ENCODE data around the gene POP4.
"Not testable (repeated sequence)": the region's sequence is repeated elsewhere in the genome, so short reads cannot be mapped to it uniquely, and the experiment has no call there.

Gene POP4

GRCh38 chr19:29612801-29613595 lies 6.9 kb downstream of the POP4 start:
- no peak for DNase-seq

DNA sequence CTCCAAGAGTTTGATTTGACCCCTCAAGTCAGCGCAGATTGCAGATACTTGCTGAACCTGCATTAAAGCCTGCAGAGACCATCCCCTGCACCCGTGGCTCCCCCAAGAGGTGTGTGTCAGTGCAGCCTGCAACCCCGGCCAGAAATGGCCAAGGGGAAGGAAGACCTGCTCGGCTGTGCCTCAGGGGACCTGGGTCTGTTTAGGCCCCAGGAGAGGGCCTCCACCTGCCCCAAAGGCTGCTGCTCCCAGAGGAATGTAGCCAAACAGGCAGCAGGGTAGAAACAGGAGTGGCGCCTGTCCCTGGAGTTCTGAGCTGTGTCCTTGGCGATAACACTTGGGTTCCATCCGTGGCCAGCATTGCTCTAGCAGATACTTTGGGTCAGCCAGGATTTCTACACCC lies 8.0 kb downstream of the POP4 start:
- no peak for DNase-seq

GRCh38 chr19:29614780-29615179 lies 8.7 kb downstream of the POP4 start:
- DNase-seq, result no peak

- DNase-seq, result no peak
These were observed 9.9 kb downstream of the POP4 start for GRCh38 chr19:29615891-29616425.

DNA sequence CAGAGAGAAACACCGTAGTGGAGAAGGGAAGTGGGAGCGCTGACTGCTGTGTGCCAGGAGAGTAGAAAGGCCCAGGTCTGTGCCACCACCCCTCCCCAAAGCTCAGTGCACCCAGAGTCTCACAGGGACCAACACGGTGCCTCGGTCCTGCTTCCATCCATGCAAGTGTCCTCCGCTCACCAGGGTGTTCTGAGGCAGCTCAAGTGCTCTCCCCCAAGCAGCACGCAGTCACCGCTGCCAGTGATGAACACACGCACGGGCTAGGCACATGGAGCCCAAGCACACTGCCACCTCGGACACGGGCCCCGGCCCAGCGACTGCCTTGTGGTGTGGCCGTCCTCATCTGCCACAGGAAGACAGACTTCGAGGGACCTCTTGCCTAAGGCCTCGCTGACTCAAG lies 10.5 kb downstream of the POP4 start:
- no peak for DNase-seq

- no peak for DNase-seq
These were observed 11.5 kb downstream of the POP4 start for GRCh38 chr19:29617366-29618266.

DNA sequence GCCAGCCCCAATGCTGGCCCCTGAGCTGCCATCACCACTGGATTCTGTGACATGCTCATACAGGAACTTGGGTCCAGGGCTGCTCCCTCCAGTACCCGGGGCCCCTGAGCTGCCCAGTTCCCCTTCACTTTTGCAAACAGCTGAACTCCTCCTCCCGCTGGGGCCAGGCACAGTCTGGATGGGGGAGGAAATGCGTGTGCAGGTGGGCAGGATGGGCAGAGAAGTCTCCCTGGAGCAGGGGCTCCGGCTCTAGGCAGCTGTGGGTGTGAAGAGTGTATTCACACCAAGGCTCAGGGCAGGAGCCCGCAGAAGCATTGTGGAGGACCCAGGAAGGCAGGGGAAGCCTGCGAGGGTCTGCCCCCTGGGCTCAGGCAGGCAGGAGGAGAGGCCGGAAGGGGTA lies 12.4 kb downstream of the POP4 start:
- no peak for DNase-seq

DNA sequence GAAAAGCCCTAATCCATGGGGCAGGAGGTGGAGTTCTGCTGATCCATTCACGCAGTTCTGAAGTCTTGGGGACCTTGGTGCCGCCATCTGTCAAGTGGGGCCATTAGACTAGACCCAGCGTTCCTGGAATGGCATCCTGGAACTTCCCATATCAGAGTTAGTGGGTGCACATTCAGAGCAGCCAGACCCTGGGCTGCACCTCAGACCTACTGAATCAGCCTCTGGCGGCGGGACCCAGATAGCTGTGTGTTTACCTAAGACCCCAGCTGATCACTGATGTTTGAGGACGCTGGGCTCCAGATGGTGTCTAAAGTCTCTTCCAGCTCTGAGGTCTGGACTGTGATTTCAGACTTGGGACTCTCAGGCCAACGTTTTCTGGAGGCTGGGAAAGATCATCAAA lies 12.8 kb downstream of the POP4 start:
- no peak for DNase-seq

GRCh38 chr19:29620931-29621351 lies 14.9 kb downstream of the POP4 start:
- DNase-seq, result no peak

GRCh38 chr19:29622166-29623070 lies 16.3 kb downstream of the POP4 start:
- no peak for DNase-seq

DNA sequence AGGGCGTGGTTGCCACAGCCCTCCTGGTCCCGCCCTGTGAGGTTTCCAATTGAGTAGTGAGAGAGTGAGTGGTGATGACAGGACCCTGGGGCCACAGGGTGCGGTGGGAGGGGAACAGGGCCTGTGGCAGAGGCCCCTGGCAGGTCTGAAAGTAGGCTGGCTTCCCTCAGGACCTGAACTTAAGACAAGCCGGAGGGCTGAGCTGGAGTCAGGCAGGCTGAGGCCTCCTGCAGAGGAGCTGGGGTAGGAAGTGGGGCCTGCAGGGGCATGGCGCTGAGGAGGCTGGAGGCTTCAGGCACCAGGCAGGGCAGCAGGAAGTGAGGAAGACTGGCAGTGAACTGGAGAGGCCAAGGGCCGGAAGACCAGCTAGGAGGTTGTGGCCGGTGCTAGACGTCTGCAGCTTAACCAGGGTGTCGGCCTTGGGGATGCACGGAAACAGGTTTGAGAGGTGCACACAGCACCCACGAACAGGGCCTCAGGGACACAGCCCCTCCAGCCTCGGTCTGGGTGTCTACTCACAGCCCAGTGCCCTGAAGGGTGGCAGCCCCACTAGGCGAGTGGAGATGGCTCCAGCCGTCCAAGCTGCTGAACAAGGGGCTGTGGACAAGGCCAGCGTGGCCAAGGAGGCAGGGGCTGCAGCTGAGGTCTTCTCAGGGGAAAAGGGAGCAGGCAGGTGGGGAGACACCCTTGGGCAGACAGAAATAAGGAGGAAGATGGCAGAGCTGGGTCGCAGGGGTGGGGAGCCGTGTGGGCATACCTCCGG lies 17.8 kb downstream of the POP4 start:
- DNase-seq, result no peak

- no peak for DNase-seq
These were observed 18.6 kb downstream of the POP4 start for GRCh38 chr19:29624489-29625185.

DNA sequence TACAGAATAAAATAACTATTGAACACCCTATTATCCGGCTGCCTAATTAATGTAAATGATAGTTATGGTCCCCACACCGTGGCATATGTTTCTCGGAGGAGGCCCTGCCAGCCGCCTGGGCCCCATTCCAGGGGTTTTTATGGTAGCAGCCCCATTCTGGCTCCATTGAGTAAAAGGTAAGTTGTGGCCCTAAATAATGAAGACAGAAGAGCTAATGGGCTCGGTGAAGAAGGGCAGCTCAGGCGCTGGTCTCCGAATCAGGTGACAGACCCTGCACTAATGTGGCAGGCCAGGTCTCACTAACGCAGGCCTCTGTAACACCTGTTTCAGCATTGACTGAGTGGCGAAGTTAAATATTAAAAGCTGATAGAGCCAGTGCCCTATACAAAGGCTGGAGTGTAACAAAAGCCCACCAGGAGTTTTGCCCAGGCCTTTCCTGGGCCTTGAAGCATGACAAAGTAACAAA lies 19.1 kb downstream of the POP4 start:
- DNase-seq, result no peak

DNA sequence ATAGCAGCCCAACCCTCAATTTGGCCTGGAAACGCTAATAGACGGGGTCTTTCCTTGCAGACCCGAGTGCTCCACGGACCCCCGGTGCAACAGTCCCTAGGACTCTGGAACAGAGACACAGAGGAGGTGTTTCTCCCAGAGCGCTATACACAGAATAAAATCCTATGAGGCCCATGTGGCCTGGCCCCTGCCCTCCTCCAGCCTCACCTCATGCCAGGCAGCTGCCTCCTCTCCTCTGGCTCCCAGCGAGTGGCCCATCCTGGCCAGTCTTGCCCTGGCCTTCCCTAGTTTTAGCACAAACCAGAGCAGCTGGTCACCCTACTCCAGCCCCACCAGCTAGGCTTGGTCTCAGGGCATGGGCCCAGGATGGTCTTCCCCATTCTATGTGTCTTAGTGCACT lies 20.3 kb downstream of the POP4 start:
- no peak for DNase-seq

DNA sequence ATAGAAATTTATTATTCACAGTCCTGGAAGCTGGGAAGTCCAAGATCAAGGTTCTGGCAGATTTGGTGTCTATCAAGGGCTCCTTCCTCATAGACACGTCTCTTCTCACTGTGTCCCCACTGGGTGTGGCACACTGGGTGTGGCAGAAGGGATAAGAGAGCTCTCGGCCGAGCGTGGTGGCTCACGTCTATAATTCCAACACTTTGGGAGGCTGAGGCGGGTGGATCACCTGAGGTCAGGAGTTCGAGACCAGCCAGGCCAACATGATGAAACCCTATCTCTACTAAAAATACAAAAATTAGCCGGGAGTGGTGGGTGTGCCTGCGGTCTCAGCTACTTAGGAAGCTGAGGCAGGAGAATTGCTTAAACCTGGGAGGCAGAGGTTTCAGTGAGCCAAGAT lies 20.7 kb downstream of the POP4 start:
- not testable (repeated sequence) for DNase-seq

GRCh38 chr19:29628661-29629385 lies 22.7 kb downstream of the POP4 start:
- no peak for DNase-seq

- no peak for DNase-seq
These were observed 23.9 kb downstream of the POP4 start for GRCh38 chr19:29629836-29630534.

DNA sequence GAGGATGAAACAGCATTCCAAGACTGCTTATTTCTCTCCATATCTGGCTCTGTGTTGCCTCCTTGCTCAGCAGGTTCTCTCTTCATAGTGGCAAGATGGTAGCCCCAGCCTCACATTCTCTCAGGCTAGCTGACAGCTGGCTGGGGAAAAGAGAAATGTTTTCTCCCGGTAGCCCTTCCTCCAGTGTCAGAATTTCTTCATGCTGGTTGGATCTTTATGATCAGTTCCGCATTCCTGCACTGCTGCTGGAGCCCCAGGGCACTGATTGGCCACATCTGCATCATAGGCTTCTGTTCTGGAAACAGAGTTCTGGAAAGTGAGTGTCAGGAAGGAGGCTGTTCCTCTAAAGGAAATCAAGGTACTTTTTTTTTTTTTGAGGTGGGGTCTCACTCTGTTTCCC lies 24.6 kb downstream of the POP4 start:
- DNase-seq, result no peak

DNA sequence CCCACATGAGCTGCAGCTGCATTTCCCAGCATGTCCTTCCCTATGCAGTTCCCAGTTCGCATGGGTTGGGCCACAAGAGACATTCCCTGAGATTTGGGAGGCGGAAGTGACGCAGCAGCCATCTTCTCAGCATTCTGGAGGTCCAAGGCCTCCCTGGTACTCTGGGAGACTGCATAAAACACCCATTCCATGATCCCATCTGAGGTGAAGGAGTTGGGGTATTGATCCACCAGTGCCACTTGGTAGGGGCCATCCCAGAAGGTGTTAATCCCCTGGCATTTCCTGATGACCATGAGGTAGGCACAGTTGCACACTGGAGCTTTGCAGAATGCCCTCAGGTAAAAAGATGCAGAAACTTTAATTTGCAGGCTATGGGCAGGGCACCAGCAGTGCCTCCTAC lies 25.4 kb downstream of the POP4 start:
- DNase-seq, result no peak

DNA sequence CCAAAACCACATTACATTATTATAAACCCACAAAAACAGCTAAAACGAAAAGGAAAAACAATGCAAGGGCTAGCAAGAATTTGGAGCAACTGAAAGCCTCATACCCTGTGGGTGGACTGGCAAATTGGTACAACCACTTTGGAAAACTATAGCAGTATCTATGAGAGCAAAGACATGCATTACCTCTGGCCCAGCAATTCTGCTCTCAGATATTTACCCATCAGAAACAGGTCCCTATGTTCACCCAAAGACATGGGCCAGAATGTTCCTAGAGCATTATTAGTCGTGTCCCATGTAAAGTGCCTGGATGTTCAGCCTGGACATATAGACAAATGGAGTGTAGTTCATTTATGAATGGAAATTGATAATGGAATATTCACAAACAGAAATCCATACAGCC lies 27.9 kb downstream of the POP4 start:
- DNase-seq, result no peak

Data from activated T-cell treated with anti-CD3 and anti-CD28 coated beads for 4 hours (primary cell).